Duodenal mucosa (tissue), 2 donors: ENCODE data around the gene COL7A1.

ENCODE experiments used
- H3K27ac ChIP-seq: one replicate; pipeline ENCODE4 v1.7.0; 2013; ENCODE audit warnings: low read depth, low read length
- H3K27me3 ChIP-seq, 2 donors: one replicate each; pipeline ENCODE4 v1.7.0; 2013; ENCODE audit warnings: low read length in 2 of 2, control low read depth in 1 of 2; ENCODE audit not compliant: insufficient read depth in 2 of 2, control insufficient read depth in 1 of 2
- H3K36me3 ChIP-seq, 2 donors: one replicate each; pipeline ENCODE4 v1.7.0; 2013; ENCODE audit warnings: low read length in 2 of 2, control low read depth in 1 of 2; ENCODE audit not compliant: insufficient read depth in 2 of 2, control insufficient read depth in 1 of 2
- H3K4me1 ChIP-seq, 2 donors: one replicate each; pipeline ENCODE4 v1.7.0; 2013; ENCODE audit warnings: low read length in 2 of 2, control low read depth in 1 of 2; ENCODE audit not compliant: insufficient read depth in 2 of 2, control insufficient read depth in 1 of 2
- H3K4me3 ChIP-seq, 2 donors: one replicate each; pipeline ENCODE4 v1.7.0; 2013; ENCODE audit warnings: low read length in 2 of 2, low read depth in 1 of 2
- H3K9ac ChIP-seq, 2 donors: one replicate each; pipeline ENCODE4 v1.7.0; 2013; ENCODE audit warnings: low read length in 2 of 2, low read depth in 1 of 2
- H3K9me3 ChIP-seq, 2 donors: one replicate each; pipeline ENCODE4 v1.7.0; 2013; ENCODE audit warnings: low read length in 2 of 2, control low read depth in 1 of 2; ENCODE audit not compliant: control insufficient read depth in 1 of 2

Gene COL7A1

GRCh38 chr3:48592519-48593087 is 2.5 kb downstream of the COL7A1 start:
- no peak overlapping the region for H3K27ac ChIP-seq
- peaks cover 3 to 5% of the 10 kb centered on the region in 2 donors for H3K27me3 ChIP-seq
- peaks cover 0 to 15% of the 10 kb centered on the region in 2 donors for H3K4me1 ChIP-seq
- H3K9ac ChIP-seq = no peak overlapping the region
- peaks cover 0 to 2% of the 10 kb centered on the region in 2 donors for H3K36me3 ChIP-seq
- no peaks in the 10 kb centered on the region for H3K9me3 ChIP-seq
- H3K4me3 ChIP-seq = no peak overlapping the region

GRCh38 chr3:48591886-48592518 is 3.1 kb downstream of the COL7A1 start:
- Histone ChIP-seq H3K4me1 (peaks cover 0 to 15% of the 10 kb centered on the region in 2 donors), H3K27me3 (peaks cover 3 to 5% of the 10 kb centered on the region in 2 donors), H3K27ac (no peak overlapping the region), H3K36me3 (no peaks in the 10 kb centered on the region), H3K9me3 (no peaks in the 10 kb centered on the region), H3K9ac (no peak overlapping the region), H3K4me3 (no peak overlapping the region)

- no peak overlapping the region for H3K4me3 ChIP-seq
- H3K9me3 ChIP-seq = no peaks in the 10 kb centered on the region
- H3K4me1 ChIP-seq = peaks cover 0 to 15% of the 10 kb centered on the region in 2 donors
- no peak overlapping the region for H3K9ac ChIP-seq
- no peak overlapping the region for H3K27ac ChIP-seq
- H3K36me3 ChIP-seq = no peaks in the 10 kb centered on the region
- peaks cover 3 to 5% of the 10 kb centered on the region in 2 donors for H3K27me3 ChIP-seq
These were observed 3.7 kb downstream of the COL7A1 start for GRCh38 chr3:48591436-48591835.

GRCh38 chr3:48588230-48588629 is 6.9 kb downstream of the COL7A1 start:
- no peak overlapping the region for H3K9ac ChIP-seq
- H3K9me3 ChIP-seq = no peaks in the 10 kb centered on the region
- H3K4me1 ChIP-seq = no peaks in the 10 kb centered on the region
- peaks cover 0 to 2% of the 10 kb centered on the region in 2 donors for H3K27me3 ChIP-seq
- H3K36me3 ChIP-seq = no peaks in the 10 kb centered on the region
- no peak overlapping the region for H3K27ac ChIP-seq
- no peak overlapping the region for H3K4me3 ChIP-seq

- Histone ChIP-seq H3K9me3 (no peaks in the 10 kb centered on the region), H3K4me3 (no peak overlapping the region), H3K27ac (no peak overlapping the region), H3K27me3 (no peaks in the 10 kb centered on the region), H3K9ac (no peak overlapping the region), H3K36me3 (no peaks in the 10 kb centered on the region), H3K4me1 (no peaks in the 10 kb centered on the region)
These were observed 7.4 kb downstream of the COL7A1 start for GRCh38 chr3:48587686-48588085.

GRCh38 chr3:48585411-48585810 is 9.7 kb downstream of the COL7A1 start:
- Histone ChIP-seq H3K4me3 (no peak overlapping the region), H3K36me3 (no peaks in the 10 kb centered on the region), H3K27ac (no peak overlapping the region), H3K4me1 (no peaks in the 10 kb centered on the region), H3K9ac (no peak overlapping the region), H3K9me3 (no peaks in the 10 kb centered on the region), H3K27me3 (no peaks in the 10 kb centered on the region)

GRCh38 chr3:48584836-48585235 is 10.3 kb downstream of the COL7A1 start:
- Histone ChIP-seq H3K9me3 (no peaks in the 10 kb centered on the region), H3K27ac (no peak overlapping the region), H3K9ac (no peak overlapping the region), H3K27me3 (no peaks in the 10 kb centered on the region), H3K4me3 (no peak overlapping the region), H3K36me3 (no peaks in the 10 kb centered on the region), H3K4me1 (no peaks in the 10 kb centered on the region)

- H3K9me3 ChIP-seq = no peaks in the 10 kb centered on the region
- no peaks in the 10 kb centered on the region for H3K36me3 ChIP-seq
- H3K27me3 ChIP-seq = no peaks in the 10 kb centered on the region
These were observed 13.3 kb downstream of the COL7A1 start for GRCh38 chr3:48581621-48582481.

GRCh38 chr3:48576647-48577046 is 18.5 kb downstream of the COL7A1 start:
- H3K27ac ChIP-seq = no peak overlapping the region
- H3K27me3 ChIP-seq = no peaks in the 10 kb centered on the region
- no peak overlapping the region for H3K4me3 ChIP-seq
- H3K36me3 ChIP-seq = no peaks in the 10 kb centered on the region
- H3K4me1 ChIP-seq = no peaks in the 10 kb centered on the region
- no peak overlapping the region for H3K9ac ChIP-seq
- H3K9me3 ChIP-seq = no peaks in the 10 kb centered on the region

More at GRCh38 chr3:48581621-48582481, 13.3 kb downstream of the COL7A1 start:
- no peak overlapping the region for H3K9ac ChIP-seq
- no peak overlapping the region for H3K4me3 ChIP-seq
- H3K4me1 ChIP-seq = no peaks in the 10 kb centered on the region
- H3K27ac ChIP-seq = no peak overlapping the region

- Histone ChIP-seq H3K27me3 (no peaks in the 10 kb centered on the region), H3K4me3 (no peak overlapping the region), H3K4me1 (no peaks in the 10 kb centered on the region), H3K9me3 (no peaks in the 10 kb centered on the region), H3K36me3 (no peaks in the 10 kb centered on the region), H3K27ac (no peak overlapping the region), H3K9ac (no peak overlapping the region)
These were observed 19.8 kb downstream of the COL7A1 start for GRCh38 chr3:48575366-48575765.
